HFFc6 (cell line): ENCODE data around the gene VANGL1. TPM values are rescaled to one million over a fixed set of nuclear protein-coding genes. Genes with fewer than 3 reads are reported as not detected.

ENCODE experiments used
- DNase-seq: peaks from one replicate; pipeline ENCODE4 v3.0.0-alpha.2; 2018
- H3K27ac Mint-ChIP-seq: 2 replicates; pipeline ENCODE4 v1.8.0; 2020; ENCODE audit warnings: mild to moderate bottlenecking, mixed read lengths
- H3K27me3 Mint-ChIP-seq: 2 replicates; pipeline ENCODE4 v1.8.0; 2021; ENCODE audit warnings: mild to moderate bottlenecking, moderate library complexity, mixed read lengths; ENCODE audit not compliant: insufficient read depth
- H3K36me3 Mint-ChIP-seq: 2 replicates; pipeline ENCODE4 v1.8.0; 2021; ENCODE audit warnings: low read depth, mixed read lengths
- H3K4me1 Mint-ChIP-seq: 2 replicates; pipeline ENCODE4 v1.8.0; 2020; ENCODE audit warnings: low read depth, mixed read lengths
- H3K4me3 Mint-ChIP-seq: 2 replicates; pipeline ENCODE4 v1.8.0; 2020; ENCODE audit warnings: mild to moderate bottlenecking, moderate library complexity, mixed read lengths
- H3K9me3 Mint-ChIP-seq: 2 replicates; pipeline ENCODE4 v1.8.0; 2020; ENCODE audit warnings: mild to moderate bottlenecking, mixed read lengths
- CTCF ChIP-seq: fragments of 200-600 bp; sonication (generic); IDR thresholded peaks from 2 replicates; pipeline ENCODE4 v1.5.0; 2021; ENCODE audit warnings: antibody characterized with exemption, mild to moderate bottlenecking
- total RNA-seq, 6 experiments: library from RNA; stranded (reverse); fragmentation: NEBNext Ultra II Directional; extraction: Animal tissue kit (Norgen Biotek cat#: 25700); gene quantifications; 2 replicates in 1 of 6; 3 replicates in 5 of 6; pipeline ENCODE4 v1.2.3, GENCODE V29; 2021

The VANGL1 gene
- total RNA-seq, 6 experiments from 2014 or later = 14.7 to 20.6 (median 18.5) TPM

- Mint-ChIP-seq H3K4me3 (no peak overlapping the region), H3K27ac (no peak overlapping the region), H3K9me3 (no peaks in the 10 kb centered on the region), H3K27me3 (peaks cover 32% of the 10 kb centered on the region), H3K4me1 (no peaks in the 10 kb centered on the region), H3K36me3 (no peaks in the 10 kb centered on the region)
- DNase-seq = no peak
- no peak for TF ChIP-seq CTCF
Measured at GRCh38 chr1:115719285-115719684, 77.5 kb downstream of the VANGL1 start.

- H3K4me1 Mint-ChIP-seq = no peaks in the 10 kb centered on the region
- no peaks in the 10 kb centered on the region for H3K36me3 Mint-ChIP-seq
- no peak for TF ChIP-seq CTCF
- peaks cover 26% of the 10 kb centered on the region for H3K27me3 Mint-ChIP-seq
- no peak overlapping the region for H3K27ac Mint-ChIP-seq
- DNase-seq = no peak
- no peaks in the 10 kb centered on the region for H3K9me3 Mint-ChIP-seq
- no peak overlapping the region for H3K4me3 Mint-ChIP-seq
Measured at GRCh38 chr1:115722221-115722620, 80.5 kb downstream of the VANGL1 start.

- H3K27me3 Mint-ChIP-seq = peaks cover 27% of the 10 kb centered on the region
- no peaks in the 10 kb centered on the region for H3K36me3 Mint-ChIP-seq
- no peak for TF ChIP-seq CTCF
- H3K9me3 Mint-ChIP-seq = no peaks in the 10 kb centered on the region
- no peak overlapping the region for H3K27ac Mint-ChIP-seq
- H3K4me1 Mint-ChIP-seq = peaks cover 12% of the 10 kb centered on the region
- DNase-seq = no peak
- H3K4me3 Mint-ChIP-seq = no peak overlapping the region
Measured at GRCh38 chr1:115723756-115724155, 82.0 kb downstream of the VANGL1 start.

- H3K4me3 Mint-ChIP-seq = no peak overlapping the region
- no peaks in the 10 kb centered on the region for H3K36me3 Mint-ChIP-seq
- peaks cover 12% of the 10 kb centered on the region for H3K4me1 Mint-ChIP-seq
- no peak overlapping the region for H3K27ac Mint-ChIP-seq
- H3K9me3 Mint-ChIP-seq = no peaks in the 10 kb centered on the region
- no peak for DNase-seq
- no peak for TF ChIP-seq CTCF
- H3K27me3 Mint-ChIP-seq = peaks cover 20% of the 10 kb centered on the region
Measured at GRCh38 chr1:115725600-115725999, 83.8 kb downstream of the VANGL1 start.

- no peaks in the 10 kb centered on the region for H3K9me3 Mint-ChIP-seq
- peaks cover 12% of the 10 kb centered on the region for H3K4me1 Mint-ChIP-seq
- no peak for TF ChIP-seq CTCF
- H3K4me3 Mint-ChIP-seq = no peak overlapping the region
- peaks cover 23% of the 10 kb centered on the region for H3K27me3 Mint-ChIP-seq
- DNase-seq = no peak
- H3K36me3 Mint-ChIP-seq = no peaks in the 10 kb centered on the region
- no peak overlapping the region for H3K27ac Mint-ChIP-seq
Measured at GRCh38 chr1:115726161-115726560, 84.4 kb downstream of the VANGL1 start.

GRCh38 chr1:115726570-115726969 lies 84.8 kb downstream of the VANGL1 start:
- Mint-ChIP-seq H3K9me3 (no peaks in the 10 kb centered on the region), H3K4me1 (peaks cover 12% of the 10 kb centered on the region), H3K4me3 (no peak overlapping the region), H3K27me3 (peaks cover 22% of the 10 kb centered on the region), H3K27ac (no peak overlapping the region), H3K36me3 (no peaks in the 10 kb centered on the region)
- no peak for TF ChIP-seq CTCF
- no peak for DNase-seq
